Measurements from ENCODE around the gene SLC9C2. TPM values are rescaled to one million over a fixed set of nuclear protein-coding genes. Genes with fewer than 3 reads are reported as not detected.

SLC9C2 gene
- total and polyA plus RNA-seq, 7 experiments from 2014 or later = not detected

DNA sequence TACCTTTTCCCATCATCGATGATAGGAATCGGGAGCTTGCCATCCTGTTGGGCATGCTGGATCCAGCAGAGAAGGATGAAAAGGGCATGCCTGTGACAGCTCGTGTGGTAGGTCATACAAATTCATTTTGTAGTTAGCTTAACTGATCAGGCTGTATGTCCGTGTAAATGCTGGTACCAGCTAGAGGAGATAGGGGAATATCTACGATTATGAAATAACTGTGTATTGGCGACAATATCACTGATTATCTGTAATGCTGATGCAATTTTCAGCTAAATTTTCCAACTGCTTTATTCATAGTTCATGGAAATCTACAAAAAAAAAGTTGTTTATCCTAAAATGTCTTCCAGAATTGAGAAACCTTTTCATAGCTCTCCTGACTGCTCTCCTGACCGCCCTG lies 117.5 kb downstream of the SLC9C2 start:
- Histone ChIP-seq H3K9me3 (ENCODE audit: control insufficient read depth in 2 of 3, low read length in 3 of 3) (no peaks in the 10 kb centered on the region), H3K27ac (ENCODE audit: low read depth, low read length) (no peak overlapping the region), H3K27me3 (ENCODE audit: control insufficient read depth in 2 of 2, insufficient read depth in 2 of 2, low read length in 2 of 2) (no peaks in the 10 kb centered on the region), H3K36me3 (ENCODE audit: control insufficient read depth in 2 of 3, insufficient read depth in 3 of 3, low read length in 3 of 3) (peaks cover 5 to 73% (median 22%) of the 10 kb centered on the region in 3 experiments), H3K4me3 (ENCODE audit: low read length) (no peak overlapping the region), H3K4me1 (ENCODE audit: control insufficient read depth in 2 of 2, insufficient read depth in 2 of 2, low read length in 2 of 2) (no peaks in the 10 kb centered on the region)
- DNase-seq (no peak), ATAC-seq (no peak)
- H3K27me3 Mint-ChIP-seq = no peaks in the 10 kb centered on the region
- ChIA-PET POLR2A (interaction anchor here (0.7 to 1.2 kb wide), 2 partner anchors 10 to 36 kb away, joined by 3 read pairs; no protein-coding TSS in a partner anchor), CTCF (no interaction called here)
- peaks cover 22 to 74% (median 50%) of the 10 kb centered on the region in 5 donors for H3K36me3 Mint-ChIP-seq
- H3K9me3 Mint-ChIP-seq = no peaks in the 10 kb centered on the region
- H3K4me1 Mint-ChIP-seq = peaks cover 0 to 10% (median 7%) of the 10 kb centered on the region in 7 donors
- intact Hi-C loops (cut with micrococcal nuclease) = no loop called here
- no peak overlapping the region for H3K4me3 Mint-ChIP-seq
- H3K27ac Mint-ChIP-seq = peak overlapping the region in 3 of 9 donors; percentile 5 to 58 (median 37)

- Histone ChIP-seq H3K27ac (ENCODE audit: low read depth, low read length) (no peak overlapping the region), H3K36me3 (ENCODE audit: control insufficient read depth in 2 of 3, insufficient read depth in 3 of 3, low read length in 3 of 3) (peaks cover 5 to 71% (median 22%) of the 10 kb centered on the region in 3 experiments), H3K27me3 (ENCODE audit: control insufficient read depth in 2 of 2, insufficient read depth in 2 of 2, low read length in 2 of 2) (no peaks in the 10 kb centered on the region), H3K4me3 (ENCODE audit: low read length) (no peak overlapping the region), H3K9me3 (ENCODE audit: control insufficient read depth in 2 of 3, low read length in 3 of 3) (no peaks in the 10 kb centered on the region), H3K4me1 (ENCODE audit: control insufficient read depth in 2 of 2, insufficient read depth in 2 of 2, low read length in 2 of 2) (peaks cover 0 to 9% of the 10 kb centered on the region in 2 donors)
- H3K27me3 Mint-ChIP-seq = no peaks in the 10 kb centered on the region
- DNase-seq (no peak), ATAC-seq (no peak)
- no peaks in the 10 kb centered on the region for H3K9me3 Mint-ChIP-seq
- ChIA-PET CTCF (no interaction called here), POLR2A (no interaction called here)
- intact Hi-C loops (cut with micrococcal nuclease) = no loop called here
- H3K27ac Mint-ChIP-seq = peak overlapping the region in 1 of 9 donors; percentile 16
- H3K36me3 Mint-ChIP-seq = peaks cover 22 to 69% (median 50%) of the 10 kb centered on the region in 5 donors
- H3K4me1 Mint-ChIP-seq = peaks cover 3 to 21% (median 18%) of the 10 kb centered on the region in 7 donors
- H3K4me3 Mint-ChIP-seq = no peak overlapping the region
Observed at GRCh38 chr1:173484276-173484675, 118.6 kb downstream of the SLC9C2 start.

GRCh38 chr1:173482683-173483082 lies 120.2 kb downstream of the SLC9C2 start:
- no peaks in the 10 kb centered on the region for H3K27me3 Mint-ChIP-seq
- no peak overlapping the region for H3K27ac Mint-ChIP-seq
- Histone ChIP-seq H3K36me3 (ENCODE audit: control insufficient read depth in 2 of 3, insufficient read depth in 3 of 3, low read length in 3 of 3) (peaks cover 5 to 63% (median 15%) of the 10 kb centered on the region in 3 experiments), H3K4me1 (ENCODE audit: control insufficient read depth in 2 of 2, insufficient read depth in 2 of 2, low read length in 2 of 2) (peaks cover 6 to 18% of the 10 kb centered on the region in 2 donors), H3K9me3 (ENCODE audit: control insufficient read depth in 2 of 3, low read length in 3 of 3) (no peaks in the 10 kb centered on the region), H3K27me3 (ENCODE audit: control insufficient read depth in 2 of 2, insufficient read depth in 2 of 2, low read length in 2 of 2) (no peaks in the 10 kb centered on the region), H3K27ac (ENCODE audit: low read depth, low read length) (no peak overlapping the region), H3K4me3 (ENCODE audit: low read length) (no peak overlapping the region)
- ChIA-PET CTCF (no interaction called here), POLR2A (no interaction called here)
- peaks cover 14 to 37% (median 33%) of the 10 kb centered on the region in 7 donors for H3K4me1 Mint-ChIP-seq
- DNase-seq = no peak
- intact Hi-C loops (cut with micrococcal nuclease) = no loop called here
- H3K4me3 Mint-ChIP-seq = no peak overlapping the region
- H3K36me3 Mint-ChIP-seq = peaks cover 22 to 53% (median 38%) of the 10 kb centered on the region in 5 donors
- no peak for ATAC-seq
- H3K9me3 Mint-ChIP-seq = no peaks in the 10 kb centered on the region

GRCh38 chr1:173481195-173481772 lies 121.6 kb downstream of the SLC9C2 start:
- Mint-ChIP-seq H3K27me3 (no peaks in the 10 kb centered on the region), H3K36me3 (peaks cover 15 to 43% (median 28%) of the 10 kb centered on the region in 5 donors), H3K27ac (peak overlapping the region in 4 of 9 donors; percentile 2 to 39 (median 30)), H3K9me3 (no peaks in the 10 kb centered on the region), H3K4me3 (no peak overlapping the region), H3K4me1 (peaks cover 14 to 41% (median 34%) of the 10 kb centered on the region in 7 donors)
- H3K36me3 ChIP-seq (ENCODE audit: control insufficient read depth in 2 of 3, insufficient read depth in 3 of 3, low read length in 3 of 3) = peaks cover 4 to 54% (median 11%) of the 10 kb centered on the region in 3 experiments
- H3K9me3 ChIP-seq (ENCODE audit: control insufficient read depth in 2 of 3, low read length in 3 of 3) = no peaks in the 10 kb centered on the region
- no peak for DNase-seq
- H3K27me3 ChIP-seq (ENCODE audit: control insufficient read depth in 2 of 2, insufficient read depth in 2 of 2, low read length in 2 of 2) = no peaks in the 10 kb centered on the region
- no peak for ATAC-seq
- intact Hi-C loops (cut with micrococcal nuclease) = no loop called here
- ChIA-PET CTCF (no interaction called here), POLR2A (interaction anchor here (0.6 to 1.5 kb wide), 2 partner anchors 48 to 355 kb away, joined by 3 read pairs; no protein-coding TSS in a partner anchor)
- peaks cover 6 to 18% of the 10 kb centered on the region in 2 donors for H3K4me1 ChIP-seq (ENCODE audit: control insufficient read depth in 2 of 2, insufficient read depth in 2 of 2, low read length in 2 of 2)
- H3K4me3 ChIP-seq (ENCODE audit: low read length) = no peak overlapping the region
- H3K27ac ChIP-seq (ENCODE audit: low read depth, low read length) = no peak overlapping the region

- ATAC-seq (no peak), DNase-seq (no peak)
- ChIA-PET POLR2A (no interaction called here), CTCF (no interaction called here)
- Mint-ChIP-seq H3K27me3 (no peaks in the 10 kb centered on the region), H3K4me1 (peaks cover 28 to 57% (median 50%) of the 10 kb centered on the region in 7 donors), H3K4me3 (peak overlapping the region in 5 of 10 donors; percentile 4 to 92 (median 89)), H3K27ac (peak overlapping the region in 7 of 9 donors; percentile 7 to 81 (median 42)), H3K9me3 (no peaks in the 10 kb centered on the region), H3K36me3 (peaks cover 10 to 41% (median 17%) of the 10 kb centered on the region in 5 donors)
- H3K9me3 ChIP-seq (ENCODE audit: control insufficient read depth in 2 of 3, low read length in 3 of 3) = no peaks in the 10 kb centered on the region
- intact Hi-C loops (cut with micrococcal nuclease) = loop anchor here in 1 of 2 donors (2.0 kb wide), 1 partner anchor 1699 kb away; the partner anchor contains the start of gene METTL13
- H3K27me3 ChIP-seq (ENCODE audit: control insufficient read depth in 2 of 2, insufficient read depth in 2 of 2, low read length in 2 of 2) = no peaks in the 10 kb centered on the region
- H3K4me3 ChIP-seq (ENCODE audit: low read length) = no peak overlapping the region
- H3K4me1 ChIP-seq (ENCODE audit: control insufficient read depth in 2 of 2, insufficient read depth in 2 of 2, low read length in 2 of 2) = peaks cover 20 to 31% of the 10 kb centered on the region in 2 donors
- peak overlapping the region; percentile 28 for H3K27ac ChIP-seq (ENCODE audit: low read depth, low read length)
- H3K36me3 ChIP-seq (ENCODE audit: control insufficient read depth in 2 of 3, insufficient read depth in 3 of 3, low read length in 3 of 3) = peaks cover 0 to 37% (median 11%) of the 10 kb centered on the region in 3 experiments
Observed at GRCh38 chr1:173479649-173480048, 123.2 kb downstream of the SLC9C2 start.

DNA sequence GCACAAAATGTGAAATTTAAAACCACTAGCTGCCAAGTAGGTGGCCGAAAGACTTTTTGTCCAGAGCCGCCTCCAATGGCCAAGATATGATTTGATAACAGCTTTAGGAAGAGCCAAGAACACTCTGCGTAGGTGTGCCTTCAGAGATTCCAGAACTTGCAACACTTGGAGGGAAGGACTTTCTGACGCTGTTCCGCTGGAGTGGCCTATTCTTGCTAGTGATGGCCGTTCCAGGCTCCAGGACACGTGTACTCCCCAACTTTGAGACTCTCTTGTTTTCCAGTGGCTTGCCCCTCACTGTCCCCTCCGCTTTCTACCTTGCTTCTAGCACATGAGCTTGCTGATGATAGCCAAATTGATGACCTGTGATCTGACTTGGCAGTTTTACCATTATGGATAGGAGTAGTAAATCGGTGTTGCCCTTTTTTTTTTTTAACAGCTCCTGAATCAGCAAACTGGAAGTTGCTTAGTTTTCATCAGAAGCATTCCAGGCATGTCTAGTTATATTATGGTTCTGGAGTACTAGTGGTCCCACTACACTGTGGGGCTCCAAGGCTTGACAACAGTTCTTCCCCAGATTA lies 124.7 kb downstream of the SLC9C2 start:
- H3K27ac Mint-ChIP-seq = peak overlapping the region; percentile 61 to 94 (median 83)
- ChIA-PET CTCF (interaction anchor here (0.6 kb wide), 1 partner anchor 1726 kb away, joined by 4 read pairs; no protein-coding TSS in a partner anchor), POLR2A (interaction anchor here (0.7 to 3.3 kb wide), 7 partner anchors 48 to 1993 kb away, joined by 3 to 34 read pairs (median 6); partner anchors contain the start of genes CENPL, DARS2, GAS5 and KLHL20)
- Histone ChIP-seq H3K4me1 (ENCODE audit: control insufficient read depth in 2 of 2, insufficient read depth in 2 of 2, low read length in 2 of 2) (peaks cover 20 to 31% of the 10 kb centered on the region in 2 donors), H3K9me3 (ENCODE audit: control insufficient read depth in 2 of 3, low read length in 3 of 3) (no peaks in the 10 kb centered on the region), H3K27ac (ENCODE audit: low read depth, low read length) (peak overlapping the region; percentile 89), H3K4me3 (ENCODE audit: low read length) (peak overlapping the region; percentile 67), H3K36me3 (ENCODE audit: control insufficient read depth in 2 of 3, insufficient read depth in 3 of 3, low read length in 3 of 3) (peaks cover 0 to 25% (median 5%) of the 10 kb centered on the region in 3 experiments), H3K27me3 (ENCODE audit: control insufficient read depth in 2 of 2, insufficient read depth in 2 of 2, low read length in 2 of 2) (no peaks in the 10 kb centered on the region)
- H3K4me1 Mint-ChIP-seq = peaks cover 37 to 70% (median 62%) of the 10 kb centered on the region in 7 donors
- peak overlapping the region; percentile 82 to 94 (median 89) for H3K4me3 Mint-ChIP-seq
- ATAC-seq (no peak), DNase-seq (peak in 2 of 9 donors; percentile 3 to 7)
- intact Hi-C loops (cut with micrococcal nuclease) = loop anchor here in 1 of 2 donors (2.0 kb wide), 1 partner anchor 1697 kb away; the partner anchor contains the start of gene METTL13
- H3K9me3 Mint-ChIP-seq = no peaks in the 10 kb centered on the region
- H3K27me3 Mint-ChIP-seq = no peaks in the 10 kb centered on the region
- peaks cover 12 to 44% (median 20%) of the 10 kb centered on the region in 5 donors for H3K36me3 Mint-ChIP-seq
